ENCODE results near the gene ZHX3.

- no peak for TF ChIP-seq CTCF (IDR thresholded peaks at IDR 0.05)
- no peak for TF ChIP-seq POLR2A (IDR thresholded peaks at IDR 0.05)
Observed at GRCh38 chr20:41330343-41330720, 12.8 kb upstream of the ZHX3 start.
